ENCODE data around the gene KRT31. TPM values are rescaled to one million over a fixed set of nuclear protein-coding genes. Genes with fewer than 3 reads are reported as not detected.
"Not testable (repeated sequence)": the region's sequence is repeated elsewhere in the genome, so short reads cannot be mapped to it uniquely, and the experiment has no call there.

KRT31 gene
- total RNA-seq, 1 donor from 2014 or later, result not detected

- Mint-ChIP-seq H3K27ac (no peak overlapping the region), H3K4me1 (ENCODE audit: low read depth) (no peaks in the 10 kb centered on the region), H3K4me3 (ENCODE audit: low read depth) (no peak overlapping the region), H3K36me3 (ENCODE audit: insufficient read depth) (no peaks in the 10 kb centered on the region), H3K27me3 (peaks cover 14% of the 10 kb centered on the region), H3K9me3 (ENCODE audit: low read depth) (peaks cover 7% of the 10 kb centered on the region)
- no peak for TF ChIP-seq CTCF (IDR thresholded peaks at IDR 0.05; ENCODE audit: unreplicated experiment)
- DNase-seq (ENCODE audit: low spot score, unreplicated experiment), result no peak
Observed at GRCh38 chr17:41382394-41382793, 15.0 kb downstream of the KRT31 start.

GRCh38 chr17:41381943-41382342, 15.5 kb downstream of the KRT31 start, which contains the start of gene KRT34:
KRT34 (minus strand) TSS chr17:41382306; CDS start chr17:41382246, 60 bp downstream.
- H3K36me3 Mint-ChIP-seq (ENCODE audit: insufficient read depth); DNase-seq (ENCODE audit: low spot score, unreplicated experiment); H3K9me3 Mint-ChIP-seq (ENCODE audit: low read depth); H3K27ac Mint-ChIP-seq; H3K4me3 Mint-ChIP-seq (ENCODE audit: low read depth); H3K4me1 Mint-ChIP-seq (ENCODE audit: low read depth): not testable (repeated sequence)
- peaks cover 17% of the 10 kb centered on the region for H3K27me3 Mint-ChIP-seq

GRCh38 chr17:41380091-41380490, 17.3 kb downstream of the KRT31 start:
- DNase-seq (ENCODE audit: low spot score, unreplicated experiment); H3K9me3 Mint-ChIP-seq (ENCODE audit: low read depth); H3K36me3 Mint-ChIP-seq (ENCODE audit: insufficient read depth); H3K4me3 Mint-ChIP-seq (ENCODE audit: low read depth); H3K27ac Mint-ChIP-seq; H3K4me1 Mint-ChIP-seq (ENCODE audit: low read depth): not testable (repeated sequence)
- peaks cover 22% of the 10 kb centered on the region for H3K27me3 Mint-ChIP-seq

GRCh38 chr17:41377546-41377945, 19.9 kb downstream of the KRT31 start:
- H3K27ac Mint-ChIP-seq, result no peak overlapping the region
- peaks cover 29% of the 10 kb centered on the region for H3K27me3 Mint-ChIP-seq
- DNase-seq (ENCODE audit: low spot score, unreplicated experiment), result no peak
- H3K4me1 Mint-ChIP-seq (ENCODE audit: low read depth), result no peaks in the 10 kb centered on the region
- H3K9me3 Mint-ChIP-seq (ENCODE audit: low read depth), result peaks cover 3% of the 10 kb centered on the region
- H3K4me3 Mint-ChIP-seq (ENCODE audit: low read depth), result no peak overlapping the region
- H3K36me3 Mint-ChIP-seq (ENCODE audit: insufficient read depth), result no peaks in the 10 kb centered on the region
- no peak for TF ChIP-seq CTCF (IDR thresholded peaks at IDR 0.05; ENCODE audit: unreplicated experiment)

GRCh38 chr17:41369713-41370112, 27.7 kb downstream of the KRT31 start, which contains the start of gene KRT33B:
KRT33B (minus strand) TSS chr17:41369813; CDS start chr17:41369750, 63 bp downstream.
- DNase-seq (ENCODE audit: low spot score, unreplicated experiment), result no peak
- no peak for TF ChIP-seq CTCF (IDR thresholded peaks at IDR 0.05; ENCODE audit: unreplicated experiment)
- H3K4me3 Mint-ChIP-seq (ENCODE audit: low read depth), result no peak within 1 kb of the TSS
- no peaks in the 10 kb centered on the region for H3K36me3 Mint-ChIP-seq (ENCODE audit: insufficient read depth)
- H3K27ac Mint-ChIP-seq, result no peak within 1 kb of the TSS
- peaks cover 3% of the 10 kb centered on the region for H3K9me3 Mint-ChIP-seq (ENCODE audit: low read depth)
- H3K4me1 Mint-ChIP-seq (ENCODE audit: low read depth), result no peaks in the 10 kb centered on the region
- peaks cover 16% of the 10 kb centered on the region for H3K27me3 Mint-ChIP-seq

GRCh38 chr17:41369023-41369422, 28.4 kb downstream of the KRT31 start:
- TF ChIP-seq CTCF (IDR thresholded peaks at IDR 0.05; ENCODE audit: unreplicated experiment), result no peak
- DNase-seq (ENCODE audit: low spot score, unreplicated experiment), result no peak
- no peaks in the 10 kb centered on the region for H3K4me1 Mint-ChIP-seq (ENCODE audit: low read depth)
- H3K27me3 Mint-ChIP-seq, result peaks cover 11% of the 10 kb centered on the region
- no peak overlapping the region for H3K4me3 Mint-ChIP-seq (ENCODE audit: low read depth)
- H3K9me3 Mint-ChIP-seq (ENCODE audit: low read depth), result no peaks in the 10 kb centered on the region
- H3K27ac Mint-ChIP-seq, result no peak overlapping the region
- H3K36me3 Mint-ChIP-seq (ENCODE audit: insufficient read depth), result no peaks in the 10 kb centered on the region
